Breast epithelium (tissue), 4 donors: Measurements from ENCODE around the gene KCNJ6. TPM values are rescaled to one million over a fixed set of nuclear protein-coding genes. Genes with fewer than 3 reads are reported as not detected.
A peak's percentile ranks its signal among the peaks of the same experiment; 100 is the strongest.
"Not testable (repeated sequence)": the region's sequence is repeated elsewhere in the genome, so short reads cannot be mapped to it uniquely, and the experiment has no call there.

ENCODE experiments used
- DNase-seq, 2 donors: peaks; one replicate each; pipeline ENCODE4 v3.0.0-alpha.2; 2019; ENCODE audit warnings: low spot score in 2 of 2
- H3K27ac ChIP-seq, 2 donors: fragments of 200-600 bp; sonication (generic) in 1 of 2; one replicate each; pipeline ENCODE4 v1.5.1; 2016 to 2019; ENCODE audit warnings: mild to moderate bottlenecking in 1 of 2
- H3K27me3 ChIP-seq, 2 donors: fragments of 200-600 bp; sonication (generic) in 1 of 2; one replicate each; pipeline versions ENCODE4 v1.5.1 to v1.6.0; 2017 to 2019; ENCODE audit warnings: control low read depth in 1 of 2, mild to moderate bottlenecking in 1 of 2
- H3K36me3 ChIP-seq: fragments of 200-600 bp; one replicate; pipeline ENCODE4 v1.5.1; 2019
- H3K4me1 ChIP-seq, 2 donors: fragments of 200-600 bp; sonication (generic); one replicate each; pipeline ENCODE4 v1.5.1; 2016 to 2019; ENCODE audit warnings: control low read depth in 1 of 2
- H3K4me3 ChIP-seq, 3 donors: fragments of 200-600 bp; sonication (generic); 1 replicate in 2 of 3; 2 replicates in 1 of 3; pipeline ENCODE4 v1.5.1; 2016 to 2019; ENCODE audit warnings: mild to moderate bottlenecking in 3 of 3, moderate library complexity in 2 of 3
- H3K9me3 ChIP-seq, 2 donors: fragments of 200-600 bp; sonication (generic) in 1 of 2; one replicate each; pipeline ENCODE4 v1.5.1; 2016 to 2019; ENCODE audit warnings: control low read depth in 1 of 2
- CTCF ChIP-seq, 3 donors: fragments of 450-650 bp; IDR thresholded peaks; one replicate each; pipeline ENCODE4 v1.5.1; 2016 to 2017; ENCODE audit warnings: antibody characterized with exemption in 3 of 3, mild to moderate bottlenecking in 3 of 3, moderate library complexity in 3 of 3
- POLR2A ChIP-seq: fragments of 450-650 bp; IDR thresholded peaks from one replicate; pipeline ENCODE4 v1.6.1; 2016; ENCODE audit warnings: antibody characterized with exemption, mild to moderate bottlenecking, moderate library complexity
- POLR2AphosphoS5 ChIP-seq, 3 donors: sonication (generic); formaldehyde crosslinking; IDR thresholded peaks; one replicate each; pipeline ENCODE4 v1.6.1; 2017; ENCODE audit warnings: antibody characterized with exemption in 3 of 3
- intact Hi-C: fragments of 100-400 bp; cut with DNase I; formaldehyde crosslinking; loops from one replicate; pipeline ENCODE4 v1.15.1; 2023; ENCODE audit warnings: low total_unique reads
- total RNA-seq, 3 donors: library from RNA; depleted of rRNA; stranded (reverse); fragments of >200 nt; gene quantifications; one replicate each; pipeline ENCODE4 v1.1.0, GENCODE V29; 2016

The KCNJ6 gene
- total RNA-seq, 3 donors from 2014 or later: not detected

GRCh38 chr21:37670883-37671282 is 245.4 kb downstream of the KCNJ6 start:
- H3K27me3 ChIP-seq: peaks cover 0 to 5% of the 10 kb centered on the region in 2 donors
- peak overlapping the region in 1 of 2 donors; percentile 63 for H3K27ac ChIP-seq
- DNase-seq: no peak
- H3K36me3 ChIP-seq: no peaks in the 10 kb centered on the region
- intact Hi-C loops: no loop called here
- no peaks in the 10 kb centered on the region for H3K9me3 ChIP-seq
- no peak for TF ChIP-seq POLR2A
- no peak for TF ChIP-seq POLR2AphosphoS5 (IDR thresholded peaks at IDR 0.05)
- TF ChIP-seq CTCF (IDR thresholded peaks at IDR 0.05): no peak
- H3K4me3 ChIP-seq: no peak overlapping the region
- H3K4me1 ChIP-seq: no peaks in the 10 kb centered on the region

- no peak overlapping the region for H3K27ac ChIP-seq
- no peak for DNase-seq
- no peaks in the 10 kb centered on the region for H3K27me3 ChIP-seq
- H3K4me3 ChIP-seq: no peak overlapping the region
- TF ChIP-seq POLR2AphosphoS5 (IDR thresholded peaks at IDR 0.05) (no peak), CTCF (IDR thresholded peaks at IDR 0.05) (no peak), POLR2A (no peak)
- no peaks in the 10 kb centered on the region for H3K4me1 ChIP-seq
- H3K36me3 ChIP-seq: no peaks in the 10 kb centered on the region
- H3K9me3 ChIP-seq: no peaks in the 10 kb centered on the region
- intact Hi-C loops: no loop called here
Measured at GRCh38 chr21:37669249-37669648, 247.0 kb downstream of the KCNJ6 start.

GRCh38 chr21:37668462-37669239 is 247.6 kb downstream of the KCNJ6 start:
- no peak for TF ChIP-seq POLR2A
- no peak for TF ChIP-seq CTCF (IDR thresholded peaks at IDR 0.05)
- no peak for TF ChIP-seq POLR2AphosphoS5 (IDR thresholded peaks at IDR 0.05)
- H3K9me3 ChIP-seq: no peaks in the 10 kb centered on the region
- H3K36me3 ChIP-seq: no peaks in the 10 kb centered on the region
- DNase-seq: no peak
- H3K27me3 ChIP-seq: no peaks in the 10 kb centered on the region
- H3K4me1 ChIP-seq: no peaks in the 10 kb centered on the region
- no peak overlapping the region for H3K4me3 ChIP-seq
- intact Hi-C loops: no loop called here
- no peak overlapping the region for H3K27ac ChIP-seq

GRCh38 chr21:37667380-37667779 is 248.9 kb downstream of the KCNJ6 start:
- no peak for DNase-seq
- H3K27ac ChIP-seq: peak overlapping the region in 1 of 2 donors; percentile 23
- no peak for TF ChIP-seq POLR2A
- TF ChIP-seq POLR2AphosphoS5 (IDR thresholded peaks at IDR 0.05): no peak
- TF ChIP-seq CTCF (IDR thresholded peaks at IDR 0.05): no peak

GRCh38 chr21:37665230-37666024 is 250.8 kb downstream of the KCNJ6 start:
- TF ChIP-seq POLR2AphosphoS5 (IDR thresholded peaks at IDR 0.05): no peak
- TF ChIP-seq POLR2A: no peak
- no peak for TF ChIP-seq CTCF (IDR thresholded peaks at IDR 0.05)
- H3K36me3 ChIP-seq: no peaks in the 10 kb centered on the region
- DNase-seq: no peak
- no peak overlapping the region for H3K4me3 ChIP-seq
- H3K4me1 ChIP-seq: no peaks in the 10 kb centered on the region
- intact Hi-C loops: no loop called here
- H3K9me3 ChIP-seq: no peaks in the 10 kb centered on the region
- H3K27me3 ChIP-seq: no peaks in the 10 kb centered on the region
- peak overlapping the region; percentile 3 to 85 for H3K27ac ChIP-seq

More at GRCh38 chr21:37667380-37667779, 248.9 kb downstream of the KCNJ6 start:
- intact Hi-C loops: no loop called here
- no peaks in the 10 kb centered on the region for H3K27me3 ChIP-seq
- no peak overlapping the region for H3K4me3 ChIP-seq
- H3K36me3 ChIP-seq: no peaks in the 10 kb centered on the region
- no peaks in the 10 kb centered on the region for H3K4me1 ChIP-seq
- H3K9me3 ChIP-seq: no peaks in the 10 kb centered on the region

- H3K27me3 ChIP-seq, H3K4me1 ChIP-seq, H3K9me3 ChIP-seq, H3K36me3 ChIP-seq, DNase-seq, H3K4me3 ChIP-seq, intact Hi-C loops, H3K27ac ChIP-seq: not testable (repeated sequence)
Measured at GRCh38 chr21:37662227-37662626, 254.0 kb downstream of the KCNJ6 start.
